Gastroesophageal sphincter (tissue), 4 donors: ENCODE results near the gene TXNIP. TPM values are rescaled to one million over a fixed set of nuclear protein-coding genes. Genes with fewer than 3 reads are reported as not detected.
A peak's percentile ranks its signal among the peaks of the same experiment; 100 is the strongest.

Experiments used
- ATAC-seq: fragments of 150-250 bp; one replicate; pipeline ENCODE4 v1.9.1; 2016; ENCODE audit warnings: mild to moderate bottlenecking, moderate library complexity
- H3K27ac ChIP-seq, 4 donors: fragments of 200-600 bp; sonication (generic) in 3 of 4; 1 replicate in 3 of 4; 2 replicates in 1 of 4; pipeline ENCODE4 v1.5.1; 2016 to 2019
- H3K27me3 ChIP-seq: fragments of 200-600 bp; sonication (generic); one replicate; pipeline ENCODE4 v1.5.1; 2019
- H3K36me3 ChIP-seq, 2 donors: fragments of 200-600 bp; sonication (generic); one replicate each; pipeline ENCODE4 v1.5.1; 2019; ENCODE audit warnings: control low read depth in 1 of 2
- H3K4me1 ChIP-seq, 3 donors: fragments of 200-600 bp; sonication (generic); 1 replicate in 2 of 3; 2 replicates in 1 of 3; pipeline ENCODE4 v1.5.1; 2016 to 2019; ENCODE audit warnings: control low read depth in 2 of 3
- H3K4me3 ChIP-seq, 2 donors: fragments of 200-600 bp; sonication (generic); one replicate each; pipeline ENCODE4 v1.5.1; 2019; ENCODE audit warnings: mild to moderate bottlenecking in 1 of 2, moderate library complexity in 1 of 2
- H3K9me3 ChIP-seq, 3 donors: fragments of 200-600 bp; sonication (generic); one replicate each; pipeline ENCODE4 v1.5.1; 2017 to 2019; ENCODE audit warnings: control low read depth in 2 of 3
- EP300 ChIP-seq: sonication (generic); formaldehyde crosslinking; IDR thresholded peaks from one replicate; pipeline ENCODE4 v1.6.1; 2017; ENCODE audit warnings: antibody characterized with exemption, mild to moderate bottlenecking
- POLR2A ChIP-seq, 2 donors: fragments of 450-650 bp; IDR thresholded peaks; one replicate each; pipeline ENCODE4 v1.6.1; 2017; ENCODE audit warnings: antibody characterized with exemption in 2 of 2, mild to moderate bottlenecking in 2 of 2, moderate library complexity in 1 of 2
- POLR2AphosphoS5 ChIP-seq: sonication (generic); formaldehyde crosslinking; IDR thresholded peaks from one replicate; pipeline ENCODE4 v1.6.1; 2017; ENCODE audit warnings: antibody characterized with exemption
- WGBS, 2 donors: methylation state at CpG; one replicate each; pipeline ENCODE4 v1.1.5; 2018; ENCODE audit warnings: low coverage in 1 of 2; 5-methylcytosine and 5-hydroxymethylcytosine counted together
- total RNA-seq, 4 donors: library from RNA; depleted of rRNA; stranded (reverse); fragments of >200 nt; gene quantifications; one replicate each; pipeline ENCODE4 v1.1.0, GENCODE V29; 2016
- TF ChIP-seq, protein P1 (sequence below), 4 experiments: fragments of 200-600 bp in 2 of 4; fragments of 450-650 bp in 2 of 4; sonication (generic) in 1 of 4; IDR thresholded peaks; one replicate each; pipeline ENCODE4 v1.5.1; 2017 to 2019; ENCODE audit warnings: antibody characterized with exemption in 4 of 4, mild to moderate bottlenecking in 2 of 4, moderate library complexity in 2 of 4

TXNIP gene
- total RNA-seq, 4 donors from 2014 or later = 2,024 to 3,704 (median 2,348) TPM

DNA sequence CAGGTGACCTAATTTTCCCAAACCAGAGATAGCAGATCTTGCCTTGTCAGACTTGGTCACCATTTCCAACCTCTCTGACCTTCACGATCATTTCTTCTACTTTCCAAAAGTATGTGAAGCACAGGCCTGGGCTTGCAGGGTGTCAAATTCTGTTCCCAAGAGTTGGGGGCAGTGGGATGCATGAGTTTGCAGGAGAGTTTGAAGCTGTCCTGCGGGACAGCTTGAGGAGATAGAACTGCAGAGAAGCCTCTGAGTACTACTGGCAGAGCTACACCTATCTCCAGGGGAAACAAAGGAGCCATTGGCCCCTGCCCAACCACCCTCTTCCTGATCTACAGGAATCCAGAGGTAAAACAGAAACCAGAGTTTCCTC, 11.3 kb downstream of the TXNIP start:
- no peak for ATAC-seq
- Histone ChIP-seq H3K27me3 (no peaks in the 10 kb centered on the region), H3K9me3 (no peaks in the 10 kb centered on the region), H3K4me1 (peaks cover 30 to 70% (median 57%) of the 10 kb centered on the region in 3 donors), H3K36me3 (no peaks in the 10 kb centered on the region), H3K27ac (peak overlapping the region; percentile 66 to 95 (median 94)), H3K4me3 (peak overlapping the region in 1 of 2 donors; percentile 15)
- 27 to 33% methylated on average over 1 to 2 of the region's 2 CpGs for WGBS, 2 donors
- TF ChIP-seq EP300 (no peak), POLR2A (IDR thresholded peaks at IDR 0.05) (no peak), POLR2AphosphoS5 (no peak)
- TF ChIP-seq, protein P1, sequence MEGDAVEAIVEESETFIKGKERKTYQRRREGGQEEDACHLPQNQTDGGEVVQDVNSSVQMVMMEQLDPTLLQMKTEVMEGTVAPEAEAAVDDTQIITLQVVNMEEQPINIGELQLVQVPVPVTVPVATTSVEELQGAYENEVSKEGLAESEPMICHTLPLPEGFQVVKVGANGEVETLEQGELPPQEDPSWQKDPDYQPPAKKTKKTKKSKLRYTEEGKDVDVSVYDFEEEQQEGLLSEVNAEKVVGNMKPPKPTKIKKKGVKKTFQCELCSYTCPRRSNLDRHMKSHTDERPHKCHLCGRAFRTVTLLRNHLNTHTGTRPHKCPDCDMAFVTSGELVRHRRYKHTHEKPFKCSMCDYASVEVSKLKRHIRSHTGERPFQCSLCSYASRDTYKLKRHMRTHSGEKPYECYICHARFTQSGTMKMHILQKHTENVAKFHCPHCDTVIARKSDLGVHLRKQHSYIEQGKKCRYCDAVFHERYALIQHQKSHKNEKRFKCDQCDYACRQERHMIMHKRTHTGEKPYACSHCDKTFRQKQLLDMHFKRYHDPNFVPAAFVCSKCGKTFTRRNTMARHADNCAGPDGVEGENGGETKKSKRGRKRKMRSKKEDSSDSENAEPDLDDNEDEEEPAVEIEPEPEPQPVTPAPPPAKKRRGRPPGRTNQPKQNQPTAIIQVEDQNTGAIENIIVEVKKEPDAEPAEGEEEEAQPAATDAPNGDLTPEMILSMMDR (IDR thresholded peaks at IDR 0.05) = no peak

DNA sequence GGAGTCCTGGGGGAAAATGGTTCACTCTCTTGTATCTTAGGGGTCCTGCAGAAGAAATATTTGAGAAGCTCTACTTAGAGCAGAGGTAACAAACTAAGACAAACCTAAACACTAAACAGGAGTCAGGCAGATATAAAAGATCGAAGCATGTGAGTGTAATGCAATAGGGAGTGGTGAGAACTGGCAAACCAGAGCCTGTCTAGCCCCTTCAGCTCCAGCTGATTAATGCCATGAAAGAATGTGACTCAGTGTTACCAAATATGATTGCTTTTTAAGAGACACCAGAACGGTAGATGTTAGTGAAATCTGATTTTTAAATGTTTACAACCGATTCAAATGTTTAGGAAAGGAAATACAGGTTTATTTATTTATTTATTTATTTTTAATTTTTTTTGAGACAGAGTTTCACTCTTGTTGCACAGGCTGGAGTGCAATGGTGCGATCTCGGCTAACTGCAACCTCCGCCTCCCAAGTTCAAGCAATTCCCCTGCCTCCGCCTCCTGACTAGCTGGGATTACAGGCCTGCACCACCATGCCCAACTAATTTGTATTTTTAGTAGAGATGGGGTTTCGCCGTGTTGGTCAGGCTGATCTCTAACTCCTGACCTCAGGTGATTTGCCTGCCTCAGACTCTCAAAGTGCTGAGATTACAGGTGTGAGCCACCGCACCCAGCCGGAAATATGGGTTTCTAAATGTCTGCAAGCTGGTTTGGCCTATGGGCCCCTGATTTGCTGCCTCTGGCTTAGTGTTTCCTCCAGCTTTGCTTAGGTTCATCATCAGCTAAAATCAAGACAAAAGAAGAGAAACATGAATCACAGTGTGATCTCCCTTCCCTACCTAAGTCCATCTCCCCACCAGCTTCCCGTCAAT, 12.2 kb downstream of the TXNIP start:
- Histone ChIP-seq H3K27me3 (no peaks in the 10 kb centered on the region), H3K36me3 (no peaks in the 10 kb centered on the region), H3K4me3 (no peak overlapping the region), H3K4me1 (peaks cover 34 to 75% (median 59%) of the 10 kb centered on the region in 3 donors), H3K27ac (peak overlapping the region; percentile 93 to 99 (median 95)), H3K9me3 (no peaks in the 10 kb centered on the region)
- WGBS, 2 donors = 81 to 84% methylated on average over 7 to 12 of the region's 12 CpGs
- TF ChIP-seq EP300 (no peak), POLR2A (IDR thresholded peaks at IDR 0.05) (no peak), POLR2AphosphoS5 (no peak)
- TF ChIP-seq, protein P1 (IDR thresholded peaks at IDR 0.05) = no peak
- ATAC-seq = no peak

DNA sequence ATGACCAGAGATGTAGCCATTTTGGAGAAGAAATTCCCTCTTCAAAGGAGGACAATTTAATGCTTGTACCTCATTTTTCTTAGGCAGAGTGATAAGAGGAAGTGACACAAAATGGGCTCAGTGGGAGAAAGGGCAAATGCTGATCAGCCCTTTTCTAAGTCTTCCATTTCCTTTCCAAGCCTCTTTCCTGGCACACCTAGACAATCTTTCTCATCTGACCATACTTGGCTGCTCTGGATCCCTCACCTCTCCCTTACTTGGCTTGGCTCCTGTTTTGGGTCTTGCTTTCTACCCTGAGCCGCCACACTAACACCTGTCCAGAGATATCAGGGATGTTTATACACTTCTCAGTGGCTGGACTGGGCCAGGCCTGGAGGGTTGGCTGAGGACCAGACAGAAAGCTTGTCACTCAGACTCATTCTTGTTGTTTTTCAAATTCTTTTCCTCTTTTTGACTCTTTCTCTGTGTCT, 13.1 kb downstream of the TXNIP start:
- H3K27ac ChIP-seq = peak overlapping the region; percentile 93 to 99 (median 95)
- TF ChIP-seq POLR2AphosphoS5 (peak; percentile 57), EP300 (no peak)
- no peak overlapping the region for H3K4me3 ChIP-seq
- H3K4me1 ChIP-seq = peaks cover 43 to 84% (median 68%) of the 10 kb centered on the region in 3 donors
- no peaks in the 10 kb centered on the region for H3K27me3 ChIP-seq
- WGBS, 2 donors = 14 to 42% methylated on average over 1 of the region's 1 CpG
- H3K9me3 ChIP-seq = no peaks in the 10 kb centered on the region
- no peaks in the 10 kb centered on the region for H3K36me3 ChIP-seq
- ATAC-seq = no peak

DNA sequence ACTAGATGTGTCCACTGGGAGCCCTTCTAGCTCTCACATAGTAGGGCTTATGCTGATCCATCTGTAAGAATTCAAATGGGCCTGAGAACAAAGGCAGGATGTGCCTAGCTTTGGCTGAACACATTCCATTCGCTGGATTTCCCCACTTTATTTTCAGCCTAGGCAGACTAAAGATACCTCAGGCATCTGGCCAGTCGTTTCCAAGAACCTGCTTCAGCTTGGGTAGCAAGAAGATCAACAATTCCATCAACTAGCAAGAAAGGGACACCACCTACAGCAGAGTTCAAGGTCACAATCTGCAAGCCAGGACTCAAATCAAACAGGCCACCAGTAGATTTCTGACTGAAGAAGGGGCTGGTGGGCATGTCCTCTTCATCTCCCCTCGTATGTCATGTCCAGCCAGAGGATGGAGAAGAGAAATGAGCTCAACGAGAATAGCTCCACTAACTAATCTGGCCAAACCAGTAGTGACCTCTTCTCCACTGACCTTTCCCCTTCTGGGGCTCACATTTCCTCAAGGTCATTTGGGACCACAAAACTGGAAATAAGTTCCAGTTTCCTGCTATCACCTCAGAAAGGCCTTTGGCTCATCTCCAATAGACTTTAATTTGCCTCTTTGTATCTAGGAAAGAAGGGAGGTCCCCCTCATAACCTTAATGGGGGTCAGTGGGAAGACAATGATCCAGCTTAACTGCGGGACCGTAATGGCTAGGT, 14.2 kb downstream of the TXNIP start:
- ATAC-seq = no peak
- Histone ChIP-seq H3K4me3 (no peak overlapping the region), H3K4me1 (peaks cover 50 to 95% (median 76%) of the 10 kb centered on the region in 3 donors)

DNA sequence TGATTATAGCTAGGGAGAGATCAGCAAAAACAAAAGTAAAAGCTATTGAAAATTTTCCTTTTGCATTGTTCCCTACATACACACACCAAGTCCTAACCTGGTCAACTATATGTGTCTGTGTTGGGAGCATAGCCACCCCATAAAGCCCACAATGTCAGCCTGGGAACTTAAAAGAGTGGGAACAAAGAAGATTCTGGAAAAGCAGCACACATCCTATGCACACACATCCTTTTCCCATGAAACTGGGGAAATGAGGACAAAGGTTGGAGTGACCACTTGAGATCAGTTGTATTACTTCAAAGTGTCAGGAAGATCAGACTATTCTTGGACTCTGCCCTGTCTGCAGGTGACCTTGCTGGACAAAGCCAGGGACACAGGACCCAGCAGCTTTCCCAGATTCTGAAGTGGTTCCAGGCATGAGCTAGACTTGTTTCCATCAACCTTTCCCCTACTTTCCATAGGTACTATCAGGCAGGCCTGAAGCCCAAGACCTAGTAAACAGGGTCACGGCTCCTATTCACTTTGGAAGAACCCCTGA, 15.9 kb downstream of the TXNIP start:
- Histone ChIP-seq H3K4me1 (peaks cover 50 to 84% (median 69%) of the 10 kb centered on the region in 3 donors), H3K4me3 (no peak overlapping the region), H3K27ac (peak overlapping the region; percentile 93 to 99 (median 95)), H3K9me3 (no peaks in the 10 kb centered on the region), H3K36me3 (peaks cover 0 to 8% of the 10 kb centered on the region in 2 donors), H3K27me3 (no peaks in the 10 kb centered on the region)
- WGBS, 2 donors = 67% methylated on average over 1 of the region's 1 CpG; no CpG with 5 or more reads in 1 of the 2 donors
- no peak for ATAC-seq
- TF ChIP-seq POLR2A (IDR thresholded peaks at IDR 0.05) (no peak), POLR2AphosphoS5 (no peak), EP300 (no peak)
- TF ChIP-seq, protein P1 (IDR thresholded peaks at IDR 0.05) = no peak

More for the DNA sequence above, 14.2 kb downstream of the TXNIP start:
- H3K36me3 ChIP-seq = no peaks in the 10 kb centered on the region
- TF ChIP-seq EP300 = no peak
- peak; percentile 77 for TF ChIP-seq POLR2AphosphoS5
- WGBS, 2 donors = 54 to 59% methylated on average over 2 to 4 of the region's 6 CpGs
- peak overlapping the region; percentile 93 to 99 (median 95) for H3K27ac ChIP-seq
- no peaks in the 10 kb centered on the region for H3K9me3 ChIP-seq
- H3K27me3 ChIP-seq = no peaks in the 10 kb centered on the region
